HG02763 (cell line): ENCODE data around the gene MAMLD1.
"Not testable (repeated sequence)": the region's sequence is repeated elsewhere in the genome, so short reads cannot be mapped to it uniquely, and the experiment has no call there.

Source experiments
- ATAC-seq: cut with Tn5 transposase; IDR thresholded peaks from one replicate; pipeline ENCODE4 v1.9.1; 2021; ENCODE audit warnings: mild to moderate bottlenecking, moderate library complexity; ENCODE audit not compliant: unreplicated experiment

The MAMLD1 gene, protein sequence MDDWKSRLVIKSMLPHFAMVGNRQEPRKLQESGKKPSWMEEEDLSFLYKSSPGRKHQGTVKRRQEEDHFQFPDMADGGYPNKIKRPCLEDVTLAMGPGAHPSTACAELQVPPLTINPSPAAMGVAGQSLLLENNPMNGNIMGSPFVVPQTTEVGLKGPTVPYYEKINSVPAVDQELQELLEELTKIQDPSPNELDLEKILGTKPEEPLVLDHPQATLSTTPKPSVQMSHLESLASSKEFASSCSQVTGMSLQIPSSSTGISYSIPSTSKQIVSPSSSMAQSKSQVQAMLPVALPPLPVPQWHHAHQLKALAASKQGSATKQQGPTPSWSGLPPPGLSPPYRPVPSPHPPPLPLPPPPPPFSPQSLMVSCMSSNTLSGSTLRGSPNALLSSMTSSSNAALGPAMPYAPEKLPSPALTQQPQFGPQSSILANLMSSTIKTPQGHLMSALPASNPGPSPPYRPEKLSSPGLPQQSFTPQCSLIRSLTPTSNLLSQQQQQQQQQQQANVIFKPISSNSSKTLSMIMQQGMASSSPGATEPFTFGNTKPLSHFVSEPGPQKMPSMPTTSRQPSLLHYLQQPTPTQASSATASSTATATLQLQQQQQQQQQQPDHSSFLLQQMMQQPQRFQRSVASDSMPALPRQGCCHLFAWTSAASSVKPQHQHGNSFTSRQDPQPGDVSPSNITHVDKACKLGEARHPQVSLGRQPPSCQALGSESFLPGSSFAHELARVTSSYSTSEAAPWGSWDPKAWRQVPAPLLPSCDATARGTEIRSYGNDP

DNA sequence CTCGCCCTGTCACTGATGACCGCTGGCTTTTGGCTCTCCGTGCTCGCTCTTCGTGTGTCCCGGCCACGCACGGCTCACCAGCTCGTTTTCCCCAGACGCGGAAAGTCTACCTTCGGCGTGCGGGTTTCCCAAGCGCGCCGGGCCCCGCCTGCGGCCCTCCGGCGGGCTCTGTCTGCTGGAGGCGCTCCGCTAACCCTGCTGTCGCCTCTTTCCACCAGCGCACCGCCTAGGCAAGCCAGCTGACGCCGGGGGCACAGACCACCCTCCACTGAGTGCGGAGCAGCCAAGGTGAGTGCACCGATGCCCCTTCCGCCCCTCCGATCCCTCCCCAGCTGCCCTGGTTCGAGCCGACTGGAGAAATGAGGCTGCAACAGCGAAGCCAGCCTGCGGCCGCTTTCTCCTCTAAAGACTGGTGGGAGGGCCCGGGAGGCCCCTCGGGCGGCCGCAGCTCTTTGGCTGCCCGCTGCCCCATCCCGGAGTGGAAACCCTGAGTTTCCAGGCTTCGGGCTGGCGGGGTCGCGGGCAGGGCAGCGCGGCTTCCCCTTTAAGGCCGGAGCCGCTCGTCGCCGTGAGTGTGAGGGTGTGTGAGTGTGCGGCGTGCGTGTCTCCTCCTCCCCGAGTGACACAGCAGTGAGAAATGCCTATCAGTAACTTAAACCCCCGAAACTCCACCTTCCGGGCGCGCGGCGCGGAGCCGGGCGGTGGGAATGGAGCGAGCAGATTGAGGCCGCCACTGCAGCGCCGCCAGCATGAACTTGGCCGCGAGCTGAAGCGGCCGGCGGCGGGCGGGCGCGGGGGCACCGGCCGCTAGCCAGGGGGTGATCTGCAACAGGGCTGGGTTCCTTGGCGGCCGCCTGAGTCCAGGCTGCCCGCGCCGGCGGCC lies at the start of gene MAMLD1:
Gene MAMLD1 (plus strand): TSS at position 719 of the 883 bp plus-strand sequence. CDS start 82,200 bp downstream, outside the sequence.
- no peak for ATAC-seq

DNA sequence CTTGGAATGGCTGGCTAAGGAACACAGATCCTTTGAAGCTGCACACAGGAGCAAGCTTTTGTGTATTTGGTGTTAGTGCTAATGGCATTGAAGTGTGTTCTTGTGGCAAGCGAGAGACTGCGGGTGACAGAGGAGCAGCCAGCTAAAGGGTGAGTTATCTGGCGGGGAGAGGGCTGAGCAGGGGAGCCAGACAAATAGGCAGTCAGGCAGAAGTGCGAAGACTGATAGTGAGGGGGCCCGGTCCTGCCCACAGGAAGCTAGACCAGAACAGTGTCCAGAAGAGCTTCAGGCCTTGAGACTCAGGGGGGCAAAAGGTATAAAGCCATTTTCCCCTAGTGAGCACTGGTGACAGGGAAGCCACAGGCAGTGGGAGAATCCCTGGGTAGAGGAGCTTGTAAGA lies 49.6 kb upstream of the MAMLD1 start:
- no peak for ATAC-seq

DNA sequence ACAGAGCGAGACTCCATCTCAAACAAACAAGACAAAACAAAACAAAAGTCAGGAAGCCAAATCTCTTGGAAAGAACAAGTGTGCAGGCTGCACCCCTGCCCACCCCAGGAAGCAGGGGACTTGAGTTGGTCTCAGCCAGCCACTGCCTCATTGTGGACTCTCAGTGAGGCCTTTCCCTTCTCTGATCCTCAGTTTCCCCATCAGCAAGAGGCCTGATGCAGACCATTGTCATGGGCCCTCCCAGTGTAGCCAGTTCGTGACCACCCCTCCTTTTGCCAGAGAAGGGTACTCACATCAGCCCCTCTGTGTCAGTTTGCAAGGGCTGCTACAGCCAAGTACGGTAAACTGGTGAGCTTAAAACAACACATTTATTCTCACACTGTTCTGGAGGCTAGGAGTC lies 48.9 kb upstream of the MAMLD1 start:
- no peak for ATAC-seq

DNA sequence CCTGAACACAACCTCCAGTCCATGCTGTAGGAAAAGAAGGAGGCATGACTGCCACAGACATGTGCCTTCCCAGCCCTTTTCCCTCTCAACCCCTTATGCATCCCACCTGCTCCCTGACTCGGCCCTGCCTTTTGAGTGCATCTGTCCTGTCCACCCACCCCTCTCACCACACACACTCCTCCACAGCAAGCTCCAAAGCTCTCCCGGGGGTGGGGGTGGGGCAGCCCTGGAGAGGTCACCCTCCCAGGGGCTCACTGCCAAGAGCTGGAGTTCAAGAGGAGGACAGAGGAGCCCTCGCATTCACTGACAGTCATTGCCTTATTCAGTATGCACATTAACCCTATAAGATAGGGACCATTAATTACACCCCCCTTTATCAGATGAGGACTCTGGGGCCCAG lies 46.6 kb upstream of the MAMLD1 start:
- no peak for ATAC-seq

DNA sequence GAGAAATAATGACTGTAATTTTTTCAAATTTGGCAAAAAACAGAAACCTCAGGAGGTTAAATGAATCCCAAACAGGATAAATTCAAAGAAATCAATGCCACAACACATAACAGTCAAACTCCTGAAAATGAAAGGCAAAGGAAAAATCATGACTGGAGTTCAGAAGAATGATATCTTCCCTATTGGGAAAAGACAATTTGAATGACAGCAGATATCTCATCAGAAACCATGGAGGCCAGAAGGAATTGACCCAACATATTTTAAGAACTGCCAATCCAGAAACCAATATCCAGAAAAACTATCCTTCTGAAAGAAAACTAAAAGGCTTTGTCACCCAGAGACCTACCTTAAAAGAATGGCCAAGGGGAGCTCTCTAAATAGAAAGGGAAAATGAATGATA lies 40.1 kb upstream of the MAMLD1 start:
- ATAC-seq, result no peak

DNA sequence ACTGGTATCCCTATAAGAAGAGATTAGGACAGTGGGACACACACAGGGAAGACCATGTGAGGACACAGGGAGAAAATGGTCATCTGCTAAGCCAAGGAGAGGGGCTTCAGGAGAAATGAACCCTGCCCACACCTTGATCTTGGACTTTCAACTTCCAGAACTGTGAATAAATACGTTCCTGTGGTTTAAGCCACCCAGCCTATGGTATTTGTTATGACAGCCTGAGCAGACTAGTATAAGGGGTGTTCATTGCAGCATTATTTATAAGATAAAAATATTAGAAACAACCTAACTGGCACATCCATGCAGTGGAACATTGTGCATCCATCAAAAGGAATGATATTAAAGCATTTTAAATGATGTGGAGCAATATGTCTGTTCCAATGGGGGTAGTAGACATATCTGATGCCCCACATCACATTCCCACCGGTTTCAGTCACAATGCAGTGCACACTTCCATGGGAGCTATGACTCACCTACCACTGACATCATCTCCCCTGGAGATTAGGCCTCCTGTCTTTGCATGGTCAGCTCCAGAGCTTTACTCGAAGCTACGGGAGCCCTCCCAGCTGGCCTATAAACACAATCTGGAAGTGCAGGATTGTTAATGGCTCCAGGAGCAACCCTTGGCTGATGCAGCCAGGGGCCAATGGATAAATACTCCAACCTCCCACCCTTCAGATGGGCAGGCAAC lies 38.9 kb upstream of the MAMLD1 start:
- no peak for ATAC-seq

DNA sequence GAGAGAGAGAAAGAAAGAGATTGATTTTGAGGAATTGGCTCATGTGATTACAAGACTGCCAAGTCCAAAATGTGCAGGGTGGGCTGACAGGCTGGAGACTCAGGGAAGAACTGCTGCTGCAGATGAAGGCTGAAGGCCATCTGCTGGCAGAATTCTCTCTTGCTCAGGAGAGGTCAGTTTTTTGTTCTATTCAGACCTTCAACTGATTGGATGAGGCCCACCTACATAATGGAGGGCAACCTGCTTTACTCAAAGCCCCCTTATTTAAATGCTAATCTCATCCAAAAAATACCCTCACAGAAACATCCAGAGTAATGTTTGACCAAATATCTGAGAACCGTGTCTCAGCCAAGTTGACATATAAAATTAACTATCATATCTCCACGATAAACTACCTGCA lies 38.2 kb upstream of the MAMLD1 start:
- no peak for ATAC-seq

DNA sequence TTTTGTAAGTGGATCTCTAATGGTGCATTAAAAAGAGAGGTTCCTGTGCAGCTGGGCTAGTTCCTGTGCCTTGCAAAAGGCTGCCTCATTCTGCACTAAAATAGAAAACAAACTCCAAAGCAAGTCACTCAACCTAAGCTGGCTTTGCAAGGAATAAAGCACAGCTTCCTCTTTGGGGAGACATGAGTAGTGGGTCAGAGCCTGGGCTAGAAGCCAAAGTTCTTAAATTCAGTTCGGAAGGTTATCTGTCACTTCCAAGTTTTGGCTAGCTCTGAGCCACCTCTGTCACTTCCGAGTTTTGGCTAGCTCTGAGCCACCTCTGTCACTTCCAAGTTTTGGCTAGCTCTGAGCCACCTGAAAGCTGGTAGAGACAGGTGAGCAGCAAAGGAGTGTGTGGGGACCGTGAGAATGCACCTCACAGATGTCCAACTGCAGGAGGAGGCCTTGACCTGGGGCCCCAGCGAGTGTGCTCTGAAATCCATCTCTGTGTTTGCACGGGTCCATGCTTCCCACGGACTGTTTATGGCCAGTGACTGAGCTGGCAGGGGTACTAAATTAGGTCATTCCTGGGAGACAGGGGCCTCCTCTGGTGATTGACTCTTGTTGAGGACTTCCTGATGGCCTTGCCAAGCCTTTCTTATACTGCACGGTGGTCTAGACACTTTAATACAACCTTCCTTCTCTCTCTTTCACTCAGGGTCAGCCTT lies 36.4 kb upstream of the MAMLD1 start:
- ATAC-seq, result no peak

DNA sequence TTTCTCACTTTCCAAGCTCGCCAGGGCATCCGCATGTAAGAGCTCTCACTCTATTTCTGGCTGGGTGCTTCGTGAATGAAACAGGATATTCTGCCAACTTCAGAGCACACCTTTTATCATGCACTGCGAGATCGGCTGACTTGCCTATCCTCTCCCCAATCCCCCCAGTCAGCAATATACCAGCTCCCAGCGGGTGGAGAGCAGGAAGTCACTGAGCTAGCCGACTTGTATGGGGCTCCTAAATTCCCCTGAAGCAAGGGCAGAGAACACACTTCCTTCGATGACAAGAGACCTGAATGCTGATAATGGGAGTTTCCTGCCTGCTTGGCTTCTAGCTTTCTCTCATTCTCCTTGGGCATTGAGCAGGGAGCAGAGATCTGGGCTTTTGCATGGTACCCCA lies 33.8 kb upstream of the MAMLD1 start:
- ATAC-seq, result no peak

DNA sequence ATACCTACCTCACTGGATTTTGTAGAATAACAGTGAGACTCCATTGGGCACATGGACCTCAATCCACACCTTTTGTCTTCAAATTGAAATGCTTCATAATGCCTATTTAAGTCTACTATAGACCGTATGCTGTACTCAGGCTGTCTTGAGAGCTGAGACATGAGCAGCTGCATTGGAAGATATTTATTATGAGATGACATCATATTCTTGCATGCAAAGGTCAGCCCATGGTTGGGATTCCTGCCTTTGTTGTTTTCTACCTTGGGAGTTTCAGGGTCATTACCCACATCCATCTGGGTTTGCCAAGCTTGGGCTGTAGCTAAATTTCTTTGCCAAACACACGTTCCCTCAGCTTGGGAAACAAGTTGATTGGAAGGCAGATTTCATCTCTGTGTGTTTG lies 33.2 kb upstream of the MAMLD1 start:
- no peak for ATAC-seq

DNA sequence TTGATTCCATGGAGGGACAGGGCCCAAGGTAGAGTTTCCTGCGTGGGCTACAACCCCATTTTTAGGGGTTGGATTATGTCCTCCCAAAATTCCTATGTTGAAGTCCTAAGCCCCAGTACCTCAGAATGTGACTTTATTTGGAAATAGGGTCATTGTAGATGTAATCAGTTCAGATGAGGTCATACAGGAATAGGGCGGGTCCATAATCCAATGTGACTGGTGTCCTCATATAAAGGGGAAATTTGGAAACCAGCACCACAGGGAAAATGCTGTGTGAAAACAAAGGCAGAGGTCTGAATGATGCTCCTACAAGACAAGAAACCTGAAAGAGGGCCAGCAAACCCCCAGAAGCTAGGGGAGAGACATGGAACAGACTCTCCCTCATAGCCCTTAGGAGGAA lies 31.1 kb upstream of the MAMLD1 start:
- no peak for ATAC-seq

DNA sequence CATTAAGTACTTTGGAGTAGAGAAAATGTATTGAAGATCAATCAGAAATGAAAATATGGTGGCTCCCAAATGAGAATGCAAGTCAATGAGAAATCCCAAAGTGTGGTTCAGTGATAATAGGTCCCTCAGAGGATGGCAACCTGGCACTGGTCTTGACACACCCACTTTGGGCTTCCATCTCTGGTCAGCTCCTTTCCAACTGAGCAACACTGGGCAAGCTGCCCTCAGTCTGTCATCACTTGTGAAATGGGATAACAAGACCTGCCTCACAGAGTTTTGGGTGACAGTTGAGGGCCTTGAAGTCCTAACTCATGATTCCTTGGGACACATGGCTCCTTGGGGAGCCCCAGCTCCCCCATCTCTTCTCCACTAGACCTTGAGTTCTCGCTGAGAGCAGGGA lies 29.0 kb upstream of the MAMLD1 start:
- no peak for ATAC-seq

DNA sequence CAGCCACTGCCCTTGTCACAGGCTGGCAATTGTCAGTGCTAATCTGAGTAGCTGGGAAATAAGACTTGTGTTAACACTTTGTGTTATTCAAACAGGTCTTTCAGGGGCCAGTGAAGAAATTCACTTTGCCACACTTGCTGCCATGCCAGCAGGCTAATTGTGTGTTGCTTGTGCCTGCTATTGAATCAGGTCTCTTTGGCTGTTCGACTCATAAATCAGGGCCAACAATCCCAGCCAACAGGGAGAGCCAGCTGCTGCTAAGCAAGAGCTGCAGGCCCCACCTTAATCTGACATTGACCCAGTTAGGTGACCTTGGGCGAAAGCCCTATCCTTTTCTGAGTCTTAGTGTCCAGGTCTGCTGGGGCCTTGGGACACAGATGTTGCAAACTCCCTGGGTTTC lies 28.1 kb upstream of the MAMLD1 start:
- no peak for ATAC-seq

DNA sequence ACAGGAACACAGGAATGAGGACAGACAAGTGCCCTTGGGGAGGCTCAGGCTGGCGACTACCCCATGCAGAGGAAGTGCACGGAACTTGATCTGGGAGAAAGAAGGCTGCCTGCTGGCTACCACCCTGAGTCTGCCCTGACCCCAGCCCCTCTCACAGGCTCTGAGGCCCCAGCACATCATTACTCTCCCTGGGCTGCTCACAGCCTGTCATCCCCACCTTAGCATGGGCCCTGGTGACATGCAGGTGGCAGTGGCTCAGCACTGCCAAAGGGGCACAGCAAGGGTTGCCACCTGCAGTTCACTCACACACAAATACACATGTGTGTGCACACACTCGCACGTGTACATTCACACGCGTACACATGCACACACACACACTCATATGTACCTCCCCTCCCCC lies 26.1 kb upstream of the MAMLD1 start:
- no peak for ATAC-seq

DNA sequence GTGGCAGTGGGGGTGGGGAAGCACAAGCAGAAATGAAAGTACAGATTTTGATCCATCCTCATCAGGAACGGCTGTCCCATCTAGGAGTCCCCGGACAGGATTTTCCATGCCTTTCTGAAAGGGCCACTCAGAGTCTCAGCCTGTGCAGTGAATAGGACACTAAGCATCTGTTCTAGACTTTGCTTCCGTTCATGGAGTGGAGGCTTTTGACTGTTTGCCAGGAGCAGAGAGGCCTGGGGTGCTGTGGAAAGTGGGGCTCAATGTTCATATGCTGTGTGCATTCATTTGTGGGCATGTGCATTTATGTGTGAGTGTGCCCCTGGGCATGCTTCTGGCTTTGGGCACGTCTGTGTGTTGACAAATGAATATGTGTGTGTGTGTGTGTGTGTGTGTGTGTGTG lies 25.6 kb upstream of the MAMLD1 start:
- ATAC-seq, result no peak

DNA sequence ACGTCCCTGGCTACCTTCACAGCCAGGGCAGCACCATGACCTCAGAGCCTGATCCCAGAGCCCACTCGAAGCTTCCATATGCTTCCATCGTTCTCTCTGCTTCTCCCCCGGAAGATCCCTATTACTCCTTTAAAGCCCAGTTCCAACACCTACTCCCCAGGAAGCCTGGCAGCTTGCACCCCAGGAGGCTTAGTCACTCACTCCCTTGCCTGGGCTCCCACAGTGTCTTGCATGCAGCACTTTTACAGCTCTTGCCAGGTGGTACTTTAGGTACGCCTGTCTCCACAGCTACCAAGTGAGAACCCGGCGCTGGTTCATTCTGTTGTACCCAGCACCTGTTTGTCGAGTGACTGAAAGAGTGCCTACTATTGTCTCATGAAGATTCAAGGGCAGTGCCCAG lies 24.5 kb upstream of the MAMLD1 start:
- ATAC-seq, result no peak

DNA sequence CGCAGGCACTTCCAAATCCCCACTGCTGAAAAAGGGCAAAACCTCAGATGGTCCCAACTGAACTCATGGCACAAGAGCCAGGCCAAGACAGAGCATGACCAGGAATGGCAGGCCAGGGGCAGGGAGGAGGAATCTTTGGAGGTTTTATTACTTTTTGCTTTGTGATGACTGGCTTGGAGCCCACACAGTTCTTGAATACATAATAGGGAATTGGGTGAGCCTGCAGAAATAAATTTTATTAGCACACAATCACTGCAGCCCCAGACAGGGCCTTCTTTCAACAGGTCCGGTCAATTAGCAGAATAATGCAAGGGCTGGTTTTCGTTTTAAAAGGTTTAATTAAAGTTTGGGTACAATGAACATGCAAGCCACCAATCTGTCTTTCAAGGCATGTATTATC lies 23.4 kb upstream of the MAMLD1 start:
- no peak for ATAC-seq

DNA sequence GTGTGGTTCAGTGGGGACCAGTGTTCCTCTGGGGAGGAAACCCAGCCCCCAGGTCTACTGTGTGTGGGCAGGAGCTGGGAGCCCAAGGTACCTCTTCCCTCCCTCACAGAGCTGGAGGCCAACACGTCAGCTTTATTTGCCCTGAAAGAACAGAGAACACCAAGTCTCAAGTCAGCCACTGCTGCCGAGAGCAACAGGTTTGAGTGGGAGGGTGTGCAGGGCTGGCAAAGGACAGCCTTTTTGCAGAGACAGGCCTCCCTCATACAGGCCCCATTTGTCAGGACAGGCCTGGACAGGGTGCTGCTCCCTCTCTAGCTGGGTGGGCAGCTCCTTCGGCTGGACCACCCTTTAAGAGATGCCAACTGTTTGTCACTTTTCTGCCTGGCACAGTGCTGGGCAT lies 22.8 kb upstream of the MAMLD1 start:
- not testable (repeated sequence) for ATAC-seq

DNA sequence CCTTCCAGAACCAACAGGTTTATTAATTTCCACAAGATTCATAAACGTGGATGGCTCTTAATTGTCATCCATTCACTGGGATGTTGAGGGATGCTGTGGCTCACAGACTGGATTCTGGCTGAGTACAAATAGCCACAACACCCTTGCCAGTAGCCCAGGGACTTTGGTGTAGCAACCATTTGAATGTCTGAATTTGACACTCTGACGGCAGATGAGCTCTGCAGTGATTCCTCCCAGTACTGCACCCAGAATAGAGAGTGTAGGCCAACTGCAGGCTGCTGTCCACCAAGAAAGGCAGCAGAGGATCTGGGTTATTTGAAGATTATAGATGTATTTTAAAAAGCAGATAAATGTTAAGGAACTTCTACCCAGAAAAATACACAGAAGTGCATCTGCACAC lies 15.6 kb upstream of the MAMLD1 start:
- no peak for ATAC-seq

DNA sequence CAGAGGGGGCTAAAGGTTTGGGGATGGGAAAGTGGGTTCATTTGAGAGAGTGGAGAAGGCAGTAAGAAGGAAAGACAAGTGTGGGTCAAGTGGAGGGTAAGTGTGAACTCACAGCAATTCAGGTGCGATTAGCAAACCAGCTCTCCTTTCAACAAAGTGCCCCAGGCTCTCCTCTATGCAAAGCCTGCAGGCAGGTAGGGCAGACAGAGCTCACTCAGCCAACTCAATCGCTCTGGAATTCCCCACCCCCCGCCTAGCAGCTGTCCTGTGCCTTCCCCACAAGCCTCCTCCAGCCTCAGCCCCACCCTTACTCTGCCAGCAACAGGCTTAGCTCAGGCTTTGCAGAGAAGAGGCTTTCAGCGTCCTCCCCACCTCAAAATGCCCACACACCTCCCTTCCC lies 14.8 kb upstream of the MAMLD1 start:
- ATAC-seq, result no peak
